ENCODE measurements around the gene FYN. TPM values are rescaled to one million over a fixed set of nuclear protein-coding genes. Genes with fewer than 3 reads are reported as not detected.

The FYN gene
- total and polyA plus RNA-seq, 4 donors, result 11.2 to 28.3 (median 19.7) TPM

- TF ChIP-seq GABPA (IDR thresholded peaks at IDR 0.05 in 1 of 2, conservative IDR thresholded peaks at IDR 0.05 in 1 of 2) (no peak), REST (IDR thresholded peaks at IDR 0.05) (no peak), HNF4A (conservative IDR thresholded peaks at IDR 0.05) (no peak), ATF3 (IDR thresholded peaks at IDR 0.05) (no peak), NR2F2 (IDR thresholded peaks at IDR 0.05) (no peak), CTCF (IDR thresholded peaks at IDR 0.05; ENCODE audit: low read depth, low read length, missing input control) (no peak), JUND (IDR thresholded peaks at IDR 0.05) (no peak), ZBTB33 (IDR thresholded peaks at IDR 0.05) (no peak), RAD21 (IDR thresholded peaks at IDR 0.05) (no peak), MAX (IDR thresholded peaks at IDR 0.05) (no peak), HNF4G (IDR thresholded peaks at IDR 0.05) (no peak), FOXA2 (IDR thresholded peaks at IDR 0.05) (no peak), FOXA1 (IDR thresholded peaks at IDR 0.05) (no peak), EGR1 (IDR thresholded peaks at IDR 0.05; ENCODE audit: low read depth in 2 of 2) (no peak), TAF1 (conservative IDR thresholded peaks at IDR 0.05) (no peak), SP1 (IDR thresholded peaks at IDR 0.05) (no peak)
- Histone ChIP-seq H3K4me1 (ENCODE audit: control insufficient read depth in 4 of 4, insufficient read depth in 4 of 4, low read length in 3 of 4) (no peaks in the 10 kb centered on the region), H3K27me3 (ENCODE audit: control insufficient read depth in 4 of 4, insufficient read depth in 4 of 4, low read length in 3 of 4) (no peaks in the 10 kb centered on the region), H3K27ac (ENCODE audit: low read depth in 1 of 2, low read length in 2 of 2) (no peak overlapping the region), H3K4me3 (ENCODE audit: low read depth in 1 of 3, low read length in 3 of 3) (no peak overlapping the region), H3K36me3 (ENCODE audit: control insufficient read depth in 4 of 4, insufficient read depth in 3 of 4, low read depth in 1 of 4, low read length in 3 of 4) (no peaks in the 10 kb centered on the region), H3K9ac (ENCODE audit: low read depth in 1 of 2, low read length in 2 of 2) (peak overlapping the region in 1 of 2 donors; percentile 28), H3K9me3 (ENCODE audit: control insufficient read depth in 4 of 4, low read length in 3 of 4) (no peaks in the 10 kb centered on the region)
- 82% methylated on average over 2 of the region's 2 CpGs for WGBS
- DNase-seq (ENCODE audit: low spot score), result no peak
These were observed 112.0 kb downstream of the FYN start for GRCh38 chr6:111761212-111761611.
